ENCODE measurements around the gene PRPSAP1.
A peak's percentile ranks its signal among the peaks of the same experiment; 100 is the strongest.

PRPSAP1 gene

GRCh38 chr17:76264755-76265623 is 88.7 kb downstream of the PRPSAP1 start, which contains the start of gene UBALD2:
UBALD2 (plus strand) TSS chr17:76265348; CDS start chr17:76265506, 158 bp downstream.
- peak; percentile 99 for DNase-seq (ENCODE audit: low read depth)

- no peak for DNase-seq (ENCODE audit: low read depth)
Observed at GRCh38 chr17:76264425-76264754, 89.3 kb downstream of the PRPSAP1 start.

- no peak for DNase-seq (ENCODE audit: low read depth)
Observed at GRCh38 chr17:76263896-76264295, 89.8 kb downstream of the PRPSAP1 start.

GRCh38 chr17:76262732-76263344 is 90.9 kb downstream of the PRPSAP1 start:
- DNase-seq (ENCODE audit: low read depth), result no peak

GRCh38 chr17:76261421-76262215 is 92.1 kb downstream of the PRPSAP1 start:
- DNase-seq (ENCODE audit: low read depth), result no peak

- no peak for DNase-seq (ENCODE audit: low read depth)
Observed at GRCh38 chr17:76260669-76261068, 93.0 kb downstream of the PRPSAP1 start.

- no peak for DNase-seq (ENCODE audit: low read depth)
Observed at GRCh38 chr17:76260220-76260619, 93.5 kb downstream of the PRPSAP1 start.

Data from HS-5 (cell line).